DOHH2 (cell line): ENCODE results near the gene COL4A1.

Source experiments
- H3F3A ChIP-seq: fragments of 200-600 bp; sonication (generic), shearing (Covaris generic); 2 replicates; pipeline ENCODE4 v1.6.0; 2016; ENCODE audit warnings: antibody characterized with exemption, mild to moderate bottlenecking; ENCODE audit not compliant: control insufficient read depth, insufficient read depth
- H3K27ac ChIP-seq: fragments of 200-600 bp; sonication (generic); 2 replicates; pipeline ENCODE4 v1.5.1; 2014; ENCODE audit warnings: low read depth, mild to moderate bottlenecking, low read length, moderate library complexity
- H3K27me3 ChIP-seq: fragments of 200-600 bp; sonication (generic); 2 replicates; pipeline ENCODE4 v1.6.1; 2014; ENCODE audit warnings: mild to moderate bottlenecking, low read length, mixed read lengths; ENCODE audit not compliant: control insufficient read depth
- H3K36me3 ChIP-seq: fragments of 200-600 bp; sonication (generic); 2 replicates; pipeline ENCODE4 v1.6.1; 2014; ENCODE audit warnings: mild to moderate bottlenecking, low read length, moderate library complexity, mixed read lengths; ENCODE audit not compliant: control insufficient read depth
- H3K4me1 ChIP-seq: fragments of 200-600 bp; sonication (generic); 2 replicates; pipeline ENCODE4 v1.6.1; 2014; ENCODE audit warnings: mild to moderate bottlenecking, low read length, mixed read lengths; ENCODE audit not compliant: control insufficient read depth
- H3K4me2 ChIP-seq: fragments of 200-600 bp; sonication (generic); 2 replicates; pipeline ENCODE4 v1.6.0; 2014; ENCODE audit warnings: mild to moderate bottlenecking, low read length, moderate library complexity
- H3K4me3 ChIP-seq: fragments of 200-600 bp; sonication (generic); 2 replicates; pipeline ENCODE4 v1.5.1; 2014; ENCODE audit warnings: mild to moderate bottlenecking, low read length, mixed read lengths
- H3K79me2 ChIP-seq: fragments of 200-600 bp; sonication (generic); 2 replicates; pipeline ENCODE4 v1.6.1; 2014; ENCODE audit warnings: mild to moderate bottlenecking, low read length, mixed read lengths; ENCODE audit not compliant: control insufficient read depth
- H3K9me2 ChIP-seq: fragments of 200-600 bp; sonication (generic); replicated peaks from 2 replicates; pipeline ENCODE4 v1.6.1; 2014; ENCODE audit warnings: mild to moderate bottlenecking, low read length, mixed read lengths; ENCODE audit not compliant: control insufficient read depth
- H3K9me3 ChIP-seq: fragments of 200-600 bp; sonication (generic); 2 replicates; pipeline ENCODE4 v1.6.1; 2014; ENCODE audit warnings: antibody characterized with exemption, low read length, mixed read lengths; ENCODE audit not compliant: control insufficient read depth, insufficient read depth
- H4K20me1 ChIP-seq: fragments of 200-600 bp; sonication (generic); 2 replicates; pipeline ENCODE4 v1.6.0; 2014; ENCODE audit warnings: low read depth, mild to moderate bottlenecking, antibody characterized with exemption, low read length, moderate library complexity; ENCODE audit not compliant: control insufficient read depth, insufficient read depth
- CTCF ChIP-seq: fragments of 200-600 bp; sonication (generic); IDR thresholded peaks from one replicate; pipeline ENCODE4 v1.5.1; 2014; ENCODE audit warnings: antibody characterized with exemption, mild to moderate bottlenecking, low read depth, low read length; ENCODE audit not compliant: poor library complexity, severe bottlenecking
- EZH2phosphoT487 ChIP-seq: fragments of 200-600 bp; sonication (generic); IDR thresholded peaks from 2 replicates; pipeline ENCODE4 v1.6.1; 2017; ENCODE audit warnings: borderline replicate concordance, mild to moderate bottlenecking, antibody characterized with exemption, low read length, moderate library complexity, mixed read lengths

The COL4A1 gene

GRCh38 chr13:110138700-110139036, 168.3 kb downstream of the COL4A1 start:
- peak overlapping the region; percentile 81 for H3K4me3 ChIP-seq
- H3K36me3 ChIP-seq = no peaks in the 10 kb centered on the region
- TF ChIP-seq EZH2phosphoT487 = no peak
- no peak for TF ChIP-seq CTCF
- H3K9me2 ChIP-seq = no peaks in the 10 kb centered on the region
- H3K4me2 ChIP-seq = peak overlapping the region; percentile 98
- H3K27ac ChIP-seq = peak overlapping the region; percentile 40; the same call in 1 of the 2 replicates
- no peaks in the 10 kb centered on the region for H3K9me3 ChIP-seq
- no peaks in the 10 kb centered on the region for H4K20me1 ChIP-seq
- peaks cover 14% of the 10 kb centered on the region for H3F3A ChIP-seq
- no peaks in the 10 kb centered on the region for H3K79me2 ChIP-seq
- peaks cover 16% of the 10 kb centered on the region for H3K4me1 ChIP-seq
- H3K27me3 ChIP-seq = peaks cover 11% of the 10 kb centered on the region

GRCh38 chr13:110138010-110138699, 168.8 kb downstream of the COL4A1 start:
- Histone ChIP-seq H3K36me3 (no peaks in the 10 kb centered on the region), H3K9me2 (no peaks in the 10 kb centered on the region), H4K20me1 (no peaks in the 10 kb centered on the region), H3K9me3 (no peaks in the 10 kb centered on the region), H3K4me1 (peaks cover 16% of the 10 kb centered on the region), H3F3A (peaks cover 14% of the 10 kb centered on the region), H3K4me2 (peak overlapping the region; percentile 98), H3K79me2 (no peaks in the 10 kb centered on the region), H3K27me3 (peaks cover 11% of the 10 kb centered on the region), H3K4me3 (peak overlapping the region; percentile 81), H3K27ac (peak overlapping the region; percentile 40)
- TF ChIP-seq EZH2phosphoT487 (no peak), CTCF (no peak)

DNA sequence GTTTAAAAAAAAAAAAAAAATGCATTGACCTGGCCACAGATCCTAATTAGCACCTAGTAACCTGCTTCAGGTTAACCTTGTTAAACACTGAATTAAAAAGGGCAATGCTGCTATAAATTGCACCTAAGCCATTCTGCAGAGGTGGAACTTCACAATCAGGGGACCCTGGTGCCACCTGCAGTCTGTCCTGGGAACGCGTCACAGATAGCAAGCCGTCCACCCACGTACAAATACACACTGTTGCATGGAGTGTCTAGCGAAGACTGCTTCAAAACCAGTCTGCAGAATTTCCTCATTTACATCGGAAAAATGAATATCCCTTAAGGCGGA, 169.3 kb downstream of the COL4A1 start:
- Histone ChIP-seq H3K4me3 (peak overlapping the region; percentile 81), H3K79me2 (no peaks in the 10 kb centered on the region), H3K9me2 (no peaks in the 10 kb centered on the region), H3K9me3 (no peaks in the 10 kb centered on the region), H4K20me1 (no peaks in the 10 kb centered on the region), H3K4me2 (peak overlapping the region; percentile 98), H3K36me3 (no peaks in the 10 kb centered on the region), H3F3A (peaks cover 14% of the 10 kb centered on the region), H3K27me3 (peaks cover 11% of the 10 kb centered on the region), H3K4me1 (peaks cover 16% of the 10 kb centered on the region), H3K27ac (peak overlapping the region; percentile 40)
- TF ChIP-seq CTCF (peak; percentile 69), EZH2phosphoT487 (no peak)
